HUES6 (cell line): ENCODE results near the gene TTC28.
"Not testable (repeated sequence)": the region's sequence is repeated elsewhere in the genome, so short reads cannot be mapped to it uniquely, and the experiment has no call there.

Experiments
- H3K27ac ChIP-seq: 2 replicates; pipeline ENCODE4 v1.7.0; 2013; ENCODE audit warnings: low read depth, mild to moderate bottlenecking, low read length, inconsistent platforms
- H3K27me3 ChIP-seq: 2 replicates; pipeline ENCODE4 v1.6.1; 2013; ENCODE audit warnings: low read length; ENCODE audit not compliant: control insufficient read depth, insufficient read depth
- H3K36me3 ChIP-seq: 2 replicates; pipeline ENCODE4 v1.6.1; 2013; ENCODE audit warnings: low read length; ENCODE audit not compliant: control insufficient read depth, insufficient read depth
- H3K4me1 ChIP-seq: 2 replicates; pipeline ENCODE4 v1.6.1; 2013; ENCODE audit warnings: low read length; ENCODE audit not compliant: control insufficient read depth, insufficient read depth
- H3K4me3 ChIP-seq: 2 replicates; pipeline ENCODE4 v1.5.1; 2013; ENCODE audit warnings: low read depth, low read length
- H3K9ac ChIP-seq: one replicate; pipeline ENCODE4 v1.6.1; 2013; ENCODE audit warnings: mild to moderate bottlenecking, low read length
- H3K9me3 ChIP-seq: 2 replicates; pipeline ENCODE4 v1.6.1; 2013; ENCODE audit warnings: low read depth, low read length; ENCODE audit not compliant: control insufficient read depth, insufficient read depth

TTC28 gene

DNA sequence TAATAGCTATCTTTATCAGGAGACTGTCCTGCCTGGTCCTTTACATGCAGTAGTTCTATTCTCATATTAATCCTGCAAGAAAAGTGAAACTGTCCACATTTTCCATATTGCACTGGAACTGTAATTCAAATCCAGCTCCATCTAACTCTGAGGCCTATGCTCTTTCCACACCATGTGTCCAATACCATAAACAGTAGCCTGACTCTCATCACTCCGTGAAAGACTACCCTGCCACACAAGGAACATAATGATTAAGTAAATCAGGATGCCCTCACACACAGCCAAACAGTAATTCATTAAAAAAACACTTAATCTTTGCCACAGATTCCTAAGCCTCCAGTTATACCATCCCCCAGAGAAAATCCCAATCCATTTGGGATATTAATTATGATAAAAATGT lies 475.3 kb downstream of the TTC28 start:
- Histone ChIP-seq H3K27me3 (peaks cover 26% of the 10 kb centered on the region; the same call in 1 of the 2 replicates), H3K27ac (no peak overlapping the region), H3K9me3 (no peaks in the 10 kb centered on the region), H3K36me3 (no peaks in the 10 kb centered on the region), H3K4me3 (no peak overlapping the region), H3K4me1 (peaks cover 6% of the 10 kb centered on the region), H3K9ac (no peak overlapping the region)

DNA sequence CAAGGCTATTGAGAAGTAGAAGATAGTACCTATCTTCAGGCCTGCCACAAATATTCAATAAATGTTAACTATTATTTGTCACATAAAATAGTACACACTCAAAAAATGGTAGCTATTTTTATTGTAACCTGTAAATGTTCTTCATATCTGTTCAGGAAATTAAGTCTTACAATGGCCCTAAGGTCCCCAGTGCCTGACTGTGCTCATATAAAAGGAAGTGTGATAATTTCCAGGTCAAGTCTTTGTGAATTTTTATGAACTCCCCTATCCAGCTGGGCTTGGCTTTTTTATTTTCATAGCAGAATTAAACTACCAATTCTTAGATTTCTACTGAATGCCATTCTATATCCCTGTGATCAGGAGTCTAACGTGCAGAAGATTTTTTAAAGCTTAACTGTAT lies 476.4 kb downstream of the TTC28 start:
- Histone ChIP-seq H3K27me3 (peaks cover 15% of the 10 kb centered on the region; the same call in 1 of the 2 replicates), H3K27ac (no peak overlapping the region), H3K4me3 (no peak overlapping the region), H3K9me3 (no peaks in the 10 kb centered on the region), H3K36me3 (no peaks in the 10 kb centered on the region), H3K4me1 (no peaks in the 10 kb centered on the region), H3K9ac (no peak overlapping the region)

DNA sequence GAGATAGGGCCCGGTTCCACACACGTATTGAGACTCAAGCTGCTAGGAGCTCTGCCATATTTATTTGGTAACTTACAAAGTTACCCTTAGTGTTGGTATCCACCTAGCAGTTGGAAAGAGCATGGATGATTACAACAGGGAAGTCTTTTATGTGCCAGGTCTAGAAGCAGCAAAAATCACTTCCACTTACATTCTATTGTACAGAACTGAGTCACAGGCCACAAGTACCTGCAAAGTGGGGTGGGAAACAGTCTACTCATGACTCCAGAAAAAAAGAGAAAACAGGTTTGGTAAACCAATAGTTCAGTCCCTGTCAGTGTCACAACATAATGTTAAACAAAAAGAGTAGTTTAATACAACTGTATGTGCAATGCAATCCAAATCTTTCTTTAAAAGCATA lies 480.9 kb downstream of the TTC28 start:
- H3K27ac ChIP-seq, result no peak overlapping the region

DNA sequence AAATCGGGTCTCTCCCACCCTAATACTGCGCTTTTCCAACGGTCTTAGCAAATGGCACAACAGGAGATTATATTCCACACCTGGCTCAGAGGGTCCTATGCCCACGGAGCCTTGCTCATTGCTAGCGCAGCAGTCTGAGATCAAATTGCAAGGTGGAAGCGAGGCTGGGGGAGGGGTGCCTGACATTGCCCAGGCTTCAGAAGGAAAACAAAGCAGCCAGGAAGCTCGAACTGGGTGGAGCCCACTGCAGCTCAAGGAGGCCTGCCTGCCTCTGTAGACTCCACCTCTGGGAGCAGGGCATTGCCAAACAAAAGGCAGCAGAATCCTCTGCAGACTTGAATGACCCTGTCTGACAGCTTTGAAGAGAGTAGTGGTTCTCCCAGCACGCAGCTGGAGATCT lies 488.1 kb downstream of the TTC28 start:
- H3K36me3 ChIP-seq, H3K27ac ChIP-seq: not testable (repeated sequence)

More for the DNA sequence above, 480.9 kb downstream of the TTC28 start:
- Histone ChIP-seq H3K27me3 (no peaks in the 10 kb centered on the region), H3K36me3 (no peaks in the 10 kb centered on the region), H3K4me1 (no peaks in the 10 kb centered on the region), H3K9ac (no peak overlapping the region), H3K4me3 (no peak overlapping the region), H3K9me3 (no peaks in the 10 kb centered on the region)

DNA sequence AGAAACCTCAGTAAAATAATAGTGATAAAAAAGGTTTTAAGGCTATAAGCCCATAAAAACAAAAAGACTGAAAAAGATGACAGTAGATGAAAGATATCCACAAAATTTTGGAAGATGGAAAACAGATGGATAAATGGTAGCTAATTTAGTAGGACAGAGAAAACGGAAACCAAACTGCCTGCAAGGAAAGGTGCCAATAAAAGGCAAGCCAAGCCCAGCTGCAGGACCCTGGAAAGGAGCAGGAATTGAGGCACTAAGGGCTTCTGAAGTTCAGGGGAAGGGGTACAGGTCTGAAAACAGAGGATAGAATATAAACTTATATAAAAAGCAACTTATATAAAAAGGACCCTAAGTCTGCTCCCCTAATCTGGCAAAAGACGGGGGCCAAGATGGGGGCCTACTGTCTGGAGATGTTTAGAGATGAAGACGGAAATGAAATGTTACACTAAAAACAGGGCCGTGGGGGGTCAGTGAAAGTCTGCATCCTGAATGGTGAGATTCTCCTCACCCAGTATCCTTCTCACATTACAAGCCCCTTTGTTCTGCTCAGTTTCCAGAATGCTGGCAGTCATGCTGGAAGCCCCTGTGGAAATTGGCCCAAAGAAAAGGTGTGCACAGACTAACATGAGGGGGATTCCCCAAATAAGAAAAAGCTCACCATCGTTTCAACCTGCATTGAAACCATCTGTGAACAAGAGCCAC lies 491.3 kb downstream of the TTC28 start:
- Histone ChIP-seq H3K27me3 (no peaks in the 10 kb centered on the region), H3K9ac (no peak overlapping the region), H3K9me3 (peaks cover 8% of the 10 kb centered on the region; the same call in 1 of the 2 replicates)

More for the DNA sequence above, 488.1 kb downstream of the TTC28 start:
- H3K9ac ChIP-seq, H3K9me3 ChIP-seq, H3K27me3 ChIP-seq: not testable (repeated sequence)
- peaks cover 17% of the 10 kb centered on the region for H3K4me1 ChIP-seq
- H3K4me3 ChIP-seq, result peak overlapping the region; percentile 38; the same call in 1 of the 2 replicates

GRCh38 chr22:28187612-28188011 lies 492.0 kb downstream of the TTC28 start:
- Histone ChIP-seq H3K9ac (no peak overlapping the region), H3K4me1 (peaks cover 17% of the 10 kb centered on the region)

More for the DNA sequence above, 491.3 kb downstream of the TTC28 start:
- H3K27ac ChIP-seq, result 0 out of 2 replicates have a peak overlapping the region, but pooled peaks have one; percentile 23
- peaks cover 17% of the 10 kb centered on the region for H3K4me1 ChIP-seq
- no peak overlapping the region for H3K4me3 ChIP-seq
- no peaks in the 10 kb centered on the region for H3K36me3 ChIP-seq

GRCh38 chr22:28186641-28187040 lies 493.0 kb downstream of the TTC28 start:
- Histone ChIP-seq H3K4me1 (peaks cover 17% of the 10 kb centered on the region), H3K27ac (no peak overlapping the region), H3K27me3 (no peaks in the 10 kb centered on the region), H3K9ac (no peak overlapping the region), H3K9me3 (peaks cover 8% of the 10 kb centered on the region; the same call in 1 of the 2 replicates), H3K36me3 (no peaks in the 10 kb centered on the region), H3K4me3 (no peak overlapping the region)

More at GRCh38 chr22:28187612-28188011, 492.0 kb downstream of the TTC28 start:
- Histone ChIP-seq H3K27me3 (no peaks in the 10 kb centered on the region), H3K9me3 (peaks cover 8% of the 10 kb centered on the region; the same call in 1 of the 2 replicates), H3K27ac (no peak overlapping the region), H3K4me3 (no peak overlapping the region), H3K36me3 (no peaks in the 10 kb centered on the region)

GRCh38 chr22:28185130-28185529 lies 494.5 kb downstream of the TTC28 start:
- Histone ChIP-seq H3K4me3 (no peak overlapping the region), H3K27ac (no peak overlapping the region), H3K9ac (no peak overlapping the region), H3K36me3 (no peaks in the 10 kb centered on the region), H3K27me3 (no peaks in the 10 kb centered on the region), H3K9me3 (no peaks in the 10 kb centered on the region), H3K4me1 (peaks cover 17% of the 10 kb centered on the region)

DNA sequence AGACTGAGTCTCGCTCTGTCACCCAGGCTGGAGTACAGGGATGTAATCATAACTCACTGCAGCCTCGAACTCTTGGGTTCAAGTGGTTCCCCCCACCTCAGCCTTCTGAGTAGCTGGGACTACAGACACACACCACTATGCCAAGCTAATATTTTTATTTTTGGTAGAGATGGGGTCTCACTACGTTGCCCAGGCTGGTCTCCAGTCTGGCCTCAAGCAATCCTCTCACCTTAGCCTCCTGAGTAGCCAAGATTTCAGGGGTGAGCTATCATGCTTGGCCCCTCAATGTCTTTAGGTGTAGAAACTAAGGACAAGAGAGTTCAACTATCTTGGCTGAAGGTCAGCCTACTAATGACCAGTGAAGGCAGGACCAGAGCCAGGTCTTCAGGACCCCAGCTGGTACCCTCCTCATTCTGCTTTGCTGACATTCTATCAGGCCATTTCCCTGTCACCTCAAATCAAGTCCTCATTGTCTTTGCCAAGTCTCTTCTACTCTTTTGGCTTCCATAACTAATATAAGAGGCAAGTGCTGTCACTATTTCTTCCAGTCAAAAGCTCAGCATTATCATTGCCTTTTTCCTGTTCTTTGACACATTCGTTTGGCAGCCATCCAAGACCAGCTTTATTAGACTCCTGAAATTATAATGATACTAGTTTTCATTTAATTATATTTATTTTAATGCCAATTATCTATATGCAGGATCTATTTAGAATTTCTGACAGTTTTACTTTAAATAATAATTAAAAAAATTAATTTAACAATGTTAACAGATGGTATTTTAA lies 496.4 kb downstream of the TTC28 start:
- no peaks in the 10 kb centered on the region for H3K9me3 ChIP-seq
- peaks cover 12% of the 10 kb centered on the region for H3K4me1 ChIP-seq

GRCh38 chr22:28180804-28181731 lies 498.6 kb downstream of the TTC28 start:
- no peak overlapping the region for H3K4me3 ChIP-seq
- H3K9me3 ChIP-seq, result no peaks in the 10 kb centered on the region
- no peaks in the 10 kb centered on the region for H3K4me1 ChIP-seq
- H3K27me3 ChIP-seq, result no peaks in the 10 kb centered on the region
- no peaks in the 10 kb centered on the region for H3K36me3 ChIP-seq
- no peak overlapping the region for H3K9ac ChIP-seq
- no peak overlapping the region for H3K27ac ChIP-seq

More for the DNA sequence above, 496.4 kb downstream of the TTC28 start:
- no peaks in the 10 kb centered on the region for H3K36me3 ChIP-seq
- no peak overlapping the region for H3K9ac ChIP-seq
- H3K4me3 ChIP-seq, result no peak overlapping the region
- H3K27ac ChIP-seq, result no peak overlapping the region
- H3K27me3 ChIP-seq, result no peaks in the 10 kb centered on the region
